ENCODE measurements around the gene TJAP1.
"Not testable (repeated sequence)": the region's sequence is repeated elsewhere in the genome, so short reads cannot be mapped to it uniquely, and the experiment has no call there.

Gene TJAP1

GRCh38 chr6:43539409-43539808, 62.0 kb downstream of the TJAP1 start:
- DNase-seq (ENCODE audit: low spot score) = not testable (repeated sequence)

GRCh38 chr6:43540507-43540906, 63.1 kb downstream of the TJAP1 start:
- no peak for DNase-seq (ENCODE audit: low spot score)

GRCh38 chr6:43541774-43542471, 64.6 kb downstream of the TJAP1 start:
- DNase-seq (ENCODE audit: low spot score) = no peak

- DNase-seq (ENCODE audit: low spot score) = no peak
These were observed 67.1 kb downstream of the TJAP1 start for GRCh38 chr6:43544461-43544860.

GRCh38 chr6:43547222-43547621, 69.9 kb downstream of the TJAP1 start:
- DNase-seq (ENCODE audit: low spot score) = no peak

All from iPS-NIHi11 (cell line).